HL-60/S4 treated with phorbol 12-myristate 13-acetate at 8.2 ng/mL for 4 days and 3 days (cell line): Measurements from ENCODE around the gene NSUN2.

ENCODE experiments used
- in situ Hi-C: fragments of 300-500 bp; cut with MboI; formaldehyde crosslinking; loops from 2 replicates; pipeline ENCODE4 v1.15.0; 2022; ENCODE audit warnings: low sequenced_read_pairs

NSUN2 gene

DNA sequence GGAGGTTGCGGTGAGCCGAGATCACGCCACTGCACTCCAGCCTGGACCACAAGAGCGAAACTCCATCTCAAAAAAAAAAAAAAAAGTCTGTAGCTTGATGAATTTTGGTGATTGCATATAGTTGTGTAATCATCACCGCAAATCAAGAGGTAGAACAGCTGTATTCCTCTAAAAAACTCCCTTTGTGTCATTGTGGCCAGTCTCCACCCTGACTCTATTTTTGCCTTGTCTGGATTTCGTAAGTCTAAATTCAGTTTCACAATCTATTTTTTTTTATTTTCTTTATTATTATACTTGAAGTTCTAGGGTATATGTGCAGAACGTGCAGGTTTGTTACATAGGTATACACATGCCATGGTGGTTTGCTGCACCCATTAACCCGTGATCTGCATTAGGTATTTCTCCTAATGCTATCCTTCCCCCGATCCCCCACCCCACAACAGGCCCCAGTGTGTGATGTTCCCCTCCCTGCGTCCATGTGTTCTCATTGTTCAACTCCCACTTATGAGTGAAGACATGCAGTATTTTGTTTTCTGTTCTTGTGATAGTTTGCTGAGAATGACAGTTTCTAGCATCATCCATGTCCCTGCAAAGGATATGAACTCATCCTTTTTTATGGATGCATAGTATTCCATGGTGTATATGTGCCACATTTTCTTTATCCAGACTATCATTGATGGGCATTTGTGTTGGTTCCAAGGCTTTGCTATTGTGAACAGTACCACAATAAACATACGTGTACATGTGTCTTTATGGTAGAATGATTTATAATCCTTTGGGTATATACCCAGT is 12.9 kb upstream of the NSUN2 start:
- in situ Hi-C loops: loop anchor here (25.0 kb wide), 1 partner anchor 92 kb away; no protein-coding TSS in a partner anchor

- in situ Hi-C loops: loop anchor here (25.0 kb wide), 1 partner anchor 92 kb away; no protein-coding TSS in a partner anchor
Observed at GRCh38 chr5:6644794-6645241, 12.0 kb upstream of the NSUN2 start.

GRCh38 chr5:6642655-6643054 is 9.8 kb upstream of the NSUN2 start:
- in situ Hi-C loops: loop anchor here (25.0 kb wide), 1 partner anchor 95 kb away; no protein-coding TSS in a partner anchor

GRCh38 chr5:6638236-6638635 is 5.4 kb upstream of the NSUN2 start:
- in situ Hi-C loops: loop anchor here (25.0 kb wide), 1 partner anchor 99 kb away; no protein-coding TSS in a partner anchor

DNA sequence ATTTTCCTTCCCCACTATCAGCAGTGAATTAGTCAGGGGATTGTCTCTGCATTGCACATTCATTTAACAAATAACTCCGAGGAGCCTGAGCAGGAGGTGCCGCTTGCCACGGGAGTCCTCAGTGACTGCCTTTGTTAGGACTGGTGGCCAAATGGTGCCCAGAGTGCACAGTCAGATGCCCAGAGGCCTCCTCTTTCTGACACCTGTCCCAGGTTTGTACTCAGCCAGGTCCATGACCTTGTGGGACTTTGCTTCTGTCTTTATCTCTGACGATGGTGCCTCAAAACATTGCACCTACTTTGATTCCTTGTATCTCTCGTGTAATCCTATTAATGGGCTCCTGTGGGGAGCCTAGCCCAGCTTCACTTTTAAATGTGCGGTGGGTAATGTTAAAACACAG is 4.7 kb upstream of the NSUN2 start:
- in situ Hi-C loops: loop anchor here (25.0 kb wide), 1 partner anchor 100 kb away; no protein-coding TSS in a partner anchor

DNA sequence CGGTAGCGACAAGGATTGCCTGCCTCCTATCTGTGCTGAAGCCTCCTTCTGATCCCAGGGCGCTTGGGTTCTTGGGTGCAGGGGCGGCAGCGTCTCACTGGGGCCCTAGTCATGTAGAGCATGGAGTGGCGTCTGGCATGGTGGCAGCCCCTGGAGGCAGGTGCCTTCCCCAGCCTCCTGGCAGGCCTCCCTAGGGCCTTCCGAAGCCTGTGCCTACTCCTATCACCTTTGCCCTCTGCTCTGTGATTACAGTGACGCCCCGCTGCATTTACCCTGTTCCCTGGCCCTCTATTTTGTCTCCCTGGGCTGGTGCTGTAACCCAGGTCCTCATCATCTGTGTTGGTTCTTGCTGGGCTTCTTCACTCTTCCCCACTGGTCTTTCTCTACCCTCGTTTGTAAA is 4.2 kb upstream of the NSUN2 start:
- in situ Hi-C loops: loop anchor here (25.0 kb wide), 1 partner anchor 100 kb away; no protein-coding TSS in a partner anchor

DNA sequence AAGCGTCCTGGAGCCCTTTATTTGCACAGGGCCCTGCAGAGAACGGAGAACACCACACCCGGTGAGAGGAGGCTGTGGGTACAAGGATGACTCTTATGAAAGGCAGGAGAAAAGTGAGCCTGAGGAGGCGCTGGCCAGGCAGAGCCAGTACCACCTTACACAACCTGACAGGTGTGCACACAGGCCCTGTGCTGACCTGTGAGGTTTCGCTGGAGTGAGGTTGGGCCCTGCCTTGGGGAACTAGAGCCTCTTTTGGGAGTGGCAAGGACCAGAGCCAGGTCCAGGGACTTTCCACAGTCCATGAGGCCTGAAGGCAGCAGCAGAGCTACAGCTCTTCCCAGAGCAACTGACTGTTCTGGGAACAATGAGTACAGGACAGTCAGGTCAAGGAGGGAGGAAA is 3.4 kb upstream of the NSUN2 start:
- in situ Hi-C loops: loop anchor here (25.0 kb wide), 1 partner anchor 101 kb away; no protein-coding TSS in a partner anchor

GRCh38 chr5:6634788-6635430 is 2.1 kb upstream of the NSUN2 start:
- in situ Hi-C loops: loop anchor here (25.0 kb wide), 1 partner anchor 102 kb away; no protein-coding TSS in a partner anchor

- in situ Hi-C loops: loop anchor here (25.0 kb wide), 1 partner anchor 103 kb away; no protein-coding TSS in a partner anchor
Observed at GRCh38 chr5:6634306-6634705, 1.5 kb upstream of the NSUN2 start.

- in situ Hi-C loops: loop anchor here (25.0 kb wide), 1 partner anchor 104 kb away; no protein-coding TSS in a partner anchor
Observed at GRCh38 chr5:6633469-6634245, 813 bp upstream of the NSUN2 start.

DNA sequence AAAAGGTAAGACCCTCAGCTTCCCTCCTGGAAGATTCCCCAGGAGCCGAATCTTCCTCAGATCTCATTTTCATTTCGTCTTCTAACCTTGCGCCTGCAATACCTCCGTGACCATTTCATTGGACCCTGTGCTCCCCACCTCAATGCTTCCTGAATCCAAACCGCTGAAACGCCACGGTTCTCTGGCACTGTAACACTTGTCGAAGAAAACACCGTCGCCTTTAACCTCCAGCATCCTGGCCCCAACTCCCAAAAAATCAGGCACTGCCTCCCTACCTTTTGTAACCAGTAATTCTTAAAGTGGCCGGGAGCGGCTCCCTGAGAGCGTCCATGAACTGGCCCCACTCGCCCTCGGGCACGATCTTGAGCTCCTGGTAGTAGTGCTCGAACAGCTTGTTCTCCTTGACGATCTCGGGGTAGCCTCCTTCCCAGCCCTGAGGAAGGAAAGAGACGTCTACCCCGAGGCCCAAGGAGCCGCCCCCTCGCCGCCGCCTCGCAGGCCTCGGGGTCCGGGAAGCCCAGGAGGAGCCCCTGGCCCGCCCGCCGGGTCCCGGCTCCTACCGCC is 438 bp downstream of the NSUN2 start:
- in situ Hi-C loops: loop anchor here (25.0 kb wide), 1 partner anchor 105 kb away; no protein-coding TSS in a partner anchor

DNA sequence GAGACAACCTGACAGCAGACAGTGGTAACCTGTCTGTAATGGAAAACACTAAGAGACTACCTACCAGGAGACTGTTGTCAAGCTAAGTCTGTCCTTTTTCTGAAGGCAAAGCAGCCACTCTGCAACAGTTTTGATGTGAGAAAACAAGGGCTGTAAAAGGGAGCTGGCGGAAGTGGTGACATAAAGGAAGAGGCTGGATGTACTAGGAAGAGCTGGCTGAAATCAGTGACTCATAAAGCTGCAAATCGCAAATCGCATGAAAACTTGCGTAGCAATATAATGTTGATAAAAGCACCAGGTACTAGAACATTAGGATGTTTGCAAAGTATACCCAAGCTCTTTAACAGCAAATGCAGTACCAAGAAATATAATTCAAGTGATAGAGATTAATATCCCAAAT is 1.4 kb downstream of the NSUN2 start:
- in situ Hi-C loops: loop anchor here (25.0 kb wide), 1 partner anchor 106 kb away; no protein-coding TSS in a partner anchor

- in situ Hi-C loops: loop anchor here (25.0 kb wide), 1 partner anchor 111 kb away; no protein-coding TSS in a partner anchor
Observed at GRCh38 chr5:6626508-6626907, 6.3 kb downstream of the NSUN2 start.

DNA sequence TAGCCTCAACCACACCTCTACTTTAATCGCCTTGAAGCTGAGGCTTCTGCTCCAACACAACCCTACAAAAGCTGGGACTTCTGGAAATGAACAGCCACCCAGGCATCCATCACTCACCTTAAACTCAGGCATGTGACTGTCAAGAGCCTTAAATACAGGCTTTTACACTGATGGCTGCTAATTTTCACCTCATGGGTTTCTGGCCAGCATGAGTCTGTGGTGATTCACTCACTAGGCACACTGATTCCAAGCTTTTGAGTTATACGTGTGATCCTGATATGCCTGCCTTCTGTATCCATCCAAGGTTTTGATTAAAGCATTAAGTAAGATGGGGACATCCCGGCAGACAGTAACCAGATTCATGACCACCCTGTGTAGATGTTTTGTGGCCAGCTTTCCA is 8.9 kb downstream of the NSUN2 start:
- in situ Hi-C loops: no loop called here

DNA sequence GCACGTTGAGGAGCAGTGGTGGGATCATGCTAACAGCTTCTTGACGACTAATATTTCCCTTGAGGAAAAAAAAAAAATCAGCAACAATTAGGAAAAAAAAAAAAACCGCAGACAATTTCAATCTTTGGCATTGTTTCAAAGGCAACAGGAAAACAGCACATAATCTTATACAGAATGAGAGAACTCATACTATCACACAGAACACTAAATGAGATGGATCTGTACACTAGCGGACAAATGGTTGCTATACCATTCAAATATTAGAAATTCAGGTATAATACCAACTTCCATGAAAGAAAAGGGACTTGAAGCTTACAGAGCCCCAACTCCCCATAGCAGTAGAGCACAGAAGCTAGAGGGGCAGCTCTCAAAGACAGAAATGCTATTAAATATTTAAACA is 9.6 kb downstream of the NSUN2 start:
- in situ Hi-C loops: no loop called here

GRCh38 chr5:6616632-6617031 is 16.2 kb downstream of the NSUN2 start:
- in situ Hi-C loops: no loop called here

DNA sequence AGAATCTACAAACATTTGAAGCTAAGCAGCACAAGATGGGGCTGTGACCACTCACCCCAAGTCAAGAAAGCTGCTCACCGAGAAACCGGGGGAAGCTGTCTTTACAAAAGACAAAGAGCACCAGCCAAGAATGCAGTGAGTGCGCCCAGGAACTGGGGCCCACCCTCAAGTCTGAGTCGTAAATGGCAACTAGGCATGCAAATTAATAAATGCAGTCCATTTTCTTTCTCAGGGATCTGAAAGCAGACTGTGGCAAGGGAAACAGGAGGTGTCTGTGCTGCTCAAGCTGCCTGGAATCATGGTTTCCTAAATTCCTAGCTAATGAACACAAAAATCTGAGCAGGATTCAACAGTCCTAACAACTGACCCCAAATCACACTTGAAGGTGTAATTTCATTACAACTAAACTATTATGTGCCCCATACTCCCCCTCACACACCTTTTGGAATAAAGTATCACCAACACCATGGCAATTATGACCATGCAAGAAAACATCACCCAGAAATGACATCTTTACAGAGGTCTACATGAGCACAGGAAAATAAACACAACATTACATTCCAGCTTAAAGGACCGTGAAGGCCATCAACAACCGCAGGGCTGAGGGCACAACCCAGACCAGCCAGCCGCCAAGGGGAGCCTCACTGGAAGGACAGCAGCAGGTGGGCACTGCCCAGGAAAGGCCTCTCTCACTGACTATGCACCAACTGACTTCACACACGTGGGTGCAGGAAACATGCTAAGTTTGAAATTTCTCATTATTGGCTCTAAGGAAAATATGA is 17.6 kb downstream of the NSUN2 start:
- in situ Hi-C loops: no loop called here

- in situ Hi-C loops: no loop called here
Observed at GRCh38 chr5:6611334-6612256, 21.2 kb downstream of the NSUN2 start.
